T-helper 17 cell (primary cell): Measurements from ENCODE around the gene ANKRD29. TPM values are rescaled to one million over a fixed set of nuclear protein-coding genes. Genes with fewer than 3 reads are reported as not detected.

Experiments used
- ATAC-seq: fragments of 150-1000 bp; cut with Tn5 transposase; 2 replicates; pipeline ENCODE4 v1.10.0; 2021; ENCODE audit warnings: mild to moderate bottlenecking, moderate library complexity
- DNase-seq, 3 donors: peaks; one replicate each; pipeline versions ENCODE4 v3.0.0 to v3.0.0-alpha.2; 2020 to 2021
- H3K9me3 ChIP-seq: one replicate; pipeline ENCODE4 v1.7.0; 2013; ENCODE audit warnings: low read length, mild to moderate bottlenecking; ENCODE audit not compliant: control insufficient read depth, poor library complexity, severe bottlenecking
- H3K27ac Mint-ChIP-seq: one replicate; pipeline ENCODE4 v1.8.0; 2022; ENCODE audit warnings: mild to moderate bottlenecking, moderate library complexity, mixed read lengths
- H3K27me3 Mint-ChIP-seq: one replicate; pipeline ENCODE4 v1.8.0; 2022; ENCODE audit warnings: mixed read lengths
- H3K36me3 Mint-ChIP-seq: one replicate; pipeline ENCODE4 v1.8.0; 2022; ENCODE audit warnings: low read depth, mixed read lengths
- H3K4me1 Mint-ChIP-seq: one replicate; pipeline ENCODE4 v1.8.0; 2022; ENCODE audit warnings: mild to moderate bottlenecking, mixed read lengths
- H3K4me3 Mint-ChIP-seq: one replicate; pipeline ENCODE4 v1.8.0; 2022; ENCODE audit warnings: mild to moderate bottlenecking, moderate library complexity, mixed read lengths
- total RNA-seq, 4 donors: library from RNA in 2 of 4; stranded (reverse) in 2 of 4; gene quantifications; one replicate each; pipeline ENCODE4 v1.2.3 and lab custom pipeline; 2022 to 2026

ANKRD29 gene
- under 1 TPM; 0.25 to 0.26 TPM for total RNA-seq
- 0.38 to 0.58 reads per million in 2 donors for total RNA-seq (lab: John Stamatoyannopoulos, UW)

GRCh38 chr18:23662309-23663263, at the start of gene ANKRD29:
ANKRD29 (minus strand) TSS chr18:23662911; CDS start chr18:23662730, 181 bp downstream.
- peak; percentile 84 for ATAC-seq
- peak within 1 kb of the TSS; percentile 21 for H3K27ac Mint-ChIP-seq
- H3K27me3 Mint-ChIP-seq, result peaks cover 41% of the 10 kb centered on the region
- peak; percentile 21 to 34 (median 30) for DNase-seq
- peaks cover 3% of the 10 kb centered on the region for H3K36me3 Mint-ChIP-seq
- peaks cover 20% of the 10 kb centered on the region for H3K4me1 Mint-ChIP-seq
- H3K4me3 Mint-ChIP-seq, result peak within 1 kb of the TSS; percentile 99
- H3K9me3 ChIP-seq, result no peaks in the 10 kb centered on the region

DNA sequence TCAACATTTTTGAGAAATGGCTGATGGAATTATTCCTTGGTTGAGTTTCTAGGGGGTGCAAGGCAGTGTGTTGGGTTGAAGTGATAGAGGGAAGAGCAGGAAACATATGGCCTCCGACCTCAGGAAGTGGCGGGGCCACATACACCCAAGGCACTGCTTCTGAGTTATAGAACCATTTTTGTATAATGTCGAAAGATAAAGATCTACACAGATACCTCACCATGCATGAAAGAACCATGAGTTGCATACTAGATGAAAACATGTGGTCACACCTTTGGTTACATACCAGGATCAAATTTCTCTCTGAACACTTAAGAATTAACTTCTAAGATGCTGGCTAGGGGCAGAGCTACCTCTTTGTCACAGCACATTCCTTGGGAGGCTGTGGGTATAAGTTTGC, 49.7 kb upstream of the ANKRD29 start:
- Mint-ChIP-seq H3K27me3 (peaks cover 15% of the 10 kb centered on the region), H3K27ac (no peak overlapping the region), H3K36me3 (peaks cover 4% of the 10 kb centered on the region), H3K4me1 (peaks cover 19% of the 10 kb centered on the region), H3K4me3 (no peak overlapping the region)
- ATAC-seq, result peak; percentile 81
- H3K9me3 ChIP-seq, result no peaks in the 10 kb centered on the region
- DNase-seq, result no peak

GRCh38 chr18:23711426-23711825, 48.7 kb upstream of the ANKRD29 start:
- H3K4me1 Mint-ChIP-seq, result peaks cover 19% of the 10 kb centered on the region
- no peak overlapping the region for H3K27ac Mint-ChIP-seq
- peaks cover 4% of the 10 kb centered on the region for H3K36me3 Mint-ChIP-seq
- no peak for DNase-seq
- no peak overlapping the region for H3K4me3 Mint-ChIP-seq
- H3K27me3 Mint-ChIP-seq, result peaks cover 15% of the 10 kb centered on the region
- H3K9me3 ChIP-seq, result no peaks in the 10 kb centered on the region
- ATAC-seq, result no peak

GRCh38 chr18:23710946-23711345, 48.2 kb upstream of the ANKRD29 start:
- ATAC-seq, result no peak
- H3K9me3 ChIP-seq, result no peaks in the 10 kb centered on the region
- DNase-seq, result no peak
- Mint-ChIP-seq H3K4me1 (peaks cover 19% of the 10 kb centered on the region), H3K27me3 (peaks cover 15% of the 10 kb centered on the region), H3K36me3 (peaks cover 4% of the 10 kb centered on the region), H3K27ac (no peak overlapping the region), H3K4me3 (no peak overlapping the region)

GRCh38 chr18:23710068-23710527, 47.4 kb upstream of the ANKRD29 start:
- no peak overlapping the region for H3K4me3 Mint-ChIP-seq
- no peaks in the 10 kb centered on the region for H3K9me3 ChIP-seq
- H3K36me3 Mint-ChIP-seq, result peaks cover 4% of the 10 kb centered on the region
- H3K27me3 Mint-ChIP-seq, result peaks cover 18% of the 10 kb centered on the region
- ATAC-seq (no peak), DNase-seq (no peak)
- H3K27ac Mint-ChIP-seq, result no peak overlapping the region
- peaks cover 17% of the 10 kb centered on the region for H3K4me1 Mint-ChIP-seq

GRCh38 chr18:23706971-23707640, 44.4 kb upstream of the ANKRD29 start:
- ATAC-seq (no peak), DNase-seq (no peak)
- Mint-ChIP-seq H3K36me3 (no peaks in the 10 kb centered on the region), H3K27ac (no peak overlapping the region), H3K4me1 (no peaks in the 10 kb centered on the region), H3K4me3 (no peak overlapping the region), H3K27me3 (peaks cover 37% of the 10 kb centered on the region)
- H3K9me3 ChIP-seq, result no peaks in the 10 kb centered on the region

- peaks cover 51% of the 10 kb centered on the region for H3K27me3 Mint-ChIP-seq
- peaks cover 4% of the 10 kb centered on the region for H3K4me1 Mint-ChIP-seq
- no peak for ATAC-seq
- peaks cover 4% of the 10 kb centered on the region for H3K36me3 Mint-ChIP-seq
- no peak overlapping the region for H3K27ac Mint-ChIP-seq
- no peak for DNase-seq
- H3K9me3 ChIP-seq, result no peaks in the 10 kb centered on the region
- H3K4me3 Mint-ChIP-seq, result no peak overlapping the region
These were observed 42.1 kb upstream of the ANKRD29 start for GRCh38 chr18:23704806-23705205.

DNA sequence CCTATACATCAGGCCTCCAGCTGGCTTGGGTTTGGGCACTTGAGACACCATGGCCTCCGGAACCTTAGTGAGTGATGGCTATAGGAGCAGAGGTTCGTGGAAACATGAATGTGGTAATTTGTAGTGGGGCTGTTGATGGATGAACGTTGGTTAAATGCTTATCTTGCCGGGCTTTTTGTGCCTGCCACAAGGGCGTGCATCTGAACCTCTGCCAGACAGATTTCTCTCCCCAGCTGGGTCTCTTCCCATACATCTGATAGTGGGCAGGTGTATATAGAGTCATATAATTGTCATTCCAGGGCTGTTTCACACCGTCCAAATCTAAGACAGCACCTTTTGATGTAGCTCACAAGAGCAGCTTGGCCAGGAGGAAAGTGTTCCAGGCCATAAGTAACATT, 41.3 kb upstream of the ANKRD29 start:
- ATAC-seq (no peak), DNase-seq (no peak)
- peaks cover 57% of the 10 kb centered on the region for H3K27me3 Mint-ChIP-seq
- no peak overlapping the region for H3K27ac Mint-ChIP-seq
- H3K36me3 Mint-ChIP-seq, result peaks cover 4% of the 10 kb centered on the region
- H3K4me1 Mint-ChIP-seq, result peaks cover 4% of the 10 kb centered on the region
- H3K4me3 Mint-ChIP-seq, result no peak overlapping the region
- H3K9me3 ChIP-seq, result no peaks in the 10 kb centered on the region

DNA sequence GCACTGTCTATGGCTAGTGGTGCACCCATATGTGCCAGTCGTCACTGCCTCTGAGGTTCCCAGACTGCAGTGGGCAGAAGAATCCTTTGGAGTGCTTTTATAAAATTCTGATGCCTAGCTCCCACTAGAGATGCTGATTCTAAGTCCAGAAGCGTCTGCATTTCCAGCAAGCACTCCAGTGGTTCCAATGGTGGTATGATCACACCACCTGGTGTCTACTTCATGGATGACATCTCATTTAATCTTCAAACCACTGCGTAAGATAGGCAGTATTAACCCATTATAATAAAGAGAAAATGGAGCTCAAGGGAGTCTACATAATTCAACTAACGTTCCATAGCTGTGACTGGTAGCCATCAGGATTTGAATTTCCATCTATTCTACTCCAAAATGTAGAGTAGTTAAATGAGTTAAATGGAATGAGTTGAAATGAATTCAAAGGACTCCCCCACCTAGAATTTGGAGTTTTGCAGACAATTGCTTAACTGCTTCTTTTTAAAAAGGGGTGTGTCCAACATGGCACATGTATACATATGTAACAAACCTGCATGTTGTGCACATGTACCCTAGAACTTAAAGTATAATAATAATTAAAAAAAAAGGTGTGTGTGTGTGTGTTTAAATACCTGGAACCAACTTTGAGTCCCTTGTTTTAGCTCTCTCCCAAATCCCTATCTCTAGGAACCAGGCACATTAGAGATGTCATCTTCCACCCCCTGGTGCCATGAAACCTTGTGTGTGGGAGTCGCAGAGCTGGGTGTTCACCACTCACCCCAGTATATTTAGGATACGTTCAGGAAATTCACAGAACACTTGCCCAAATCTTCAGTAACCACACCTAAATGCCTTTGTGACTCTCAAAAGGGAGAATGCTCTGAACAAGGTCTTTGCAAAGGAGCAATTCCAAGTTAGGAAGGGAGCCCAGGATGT, 40.6 kb upstream of the ANKRD29 start:
- DNase-seq, result peak in 1 of 3 donors; percentile 13
- no peaks in the 10 kb centered on the region for H3K9me3 ChIP-seq
- ATAC-seq, result peak; percentile 87
- peaks cover 4% of the 10 kb centered on the region for H3K36me3 Mint-ChIP-seq
- H3K27me3 Mint-ChIP-seq, result peaks cover 64% of the 10 kb centered on the region
- no peak overlapping the region for H3K4me3 Mint-ChIP-seq
- H3K27ac Mint-ChIP-seq, result no peak overlapping the region
- peaks cover 4% of the 10 kb centered on the region for H3K4me1 Mint-ChIP-seq

DNA sequence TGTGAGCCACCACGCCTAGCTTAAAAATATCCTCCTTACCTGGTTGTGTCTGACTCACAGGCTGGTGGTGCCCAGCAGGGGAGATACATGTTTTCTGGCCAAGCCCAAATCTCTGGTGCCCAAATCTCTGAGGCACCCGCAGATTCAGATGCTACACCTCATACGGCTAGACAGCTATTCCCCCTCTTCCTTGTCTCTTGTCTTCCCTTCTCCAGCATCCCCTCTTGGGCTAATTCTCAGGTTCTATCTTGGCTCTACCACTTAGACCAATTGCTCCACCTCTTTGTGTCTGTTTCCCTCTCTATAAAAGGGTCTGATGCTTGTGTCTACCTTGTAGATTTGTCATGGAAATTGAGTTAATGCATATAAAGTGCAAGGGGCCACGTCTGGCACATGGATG, 39.9 kb upstream of the ANKRD29 start:
- H3K27me3 Mint-ChIP-seq, result peaks cover 66% of the 10 kb centered on the region

GRCh38 chr18:23701544-23702064, 38.9 kb upstream of the ANKRD29 start:
- ATAC-seq (no peak), DNase-seq (no peak)
- Mint-ChIP-seq H3K4me1 (peaks cover 6% of the 10 kb centered on the region), H3K27me3 (peaks cover 66% of the 10 kb centered on the region), H3K27ac (no peak overlapping the region), H3K36me3 (peaks cover 4% of the 10 kb centered on the region), H3K4me3 (no peak overlapping the region)
- H3K9me3 ChIP-seq, result no peaks in the 10 kb centered on the region

More for the DNA sequence above, 39.9 kb upstream of the ANKRD29 start:
- H3K36me3 Mint-ChIP-seq, result peaks cover 4% of the 10 kb centered on the region
- H3K4me3 Mint-ChIP-seq, result no peak overlapping the region
- H3K9me3 ChIP-seq, result no peaks in the 10 kb centered on the region
- peaks cover 4% of the 10 kb centered on the region for H3K4me1 Mint-ChIP-seq
- H3K27ac Mint-ChIP-seq, result no peak overlapping the region
- no peak for DNase-seq
- ATAC-seq, result no peak

DNA sequence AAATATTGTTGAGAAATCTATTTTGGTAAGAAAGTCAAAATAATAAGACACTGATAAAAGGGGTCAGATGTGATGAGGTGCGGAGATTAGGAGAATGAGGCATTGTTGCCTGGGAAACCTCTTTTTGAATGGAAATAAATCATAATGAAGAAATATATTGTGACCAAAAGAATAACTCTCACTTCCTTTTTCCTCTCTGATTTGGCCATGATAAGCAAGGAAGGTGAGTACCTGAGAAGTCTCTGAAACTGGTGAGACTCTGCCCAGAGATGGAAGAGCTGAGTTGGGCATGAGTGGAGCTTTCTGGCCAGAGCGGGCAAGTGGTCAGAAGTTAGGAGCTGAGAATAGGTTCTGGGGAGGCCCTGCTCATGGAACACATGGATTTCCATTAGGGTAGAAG, 38.3 kb upstream of the ANKRD29 start:
- Mint-ChIP-seq H3K36me3 (peaks cover 4% of the 10 kb centered on the region), H3K27me3 (peaks cover 66% of the 10 kb centered on the region), H3K4me1 (peaks cover 6% of the 10 kb centered on the region), H3K27ac (no peak overlapping the region), H3K4me3 (no peak overlapping the region)
- no peak for DNase-seq
- ATAC-seq, result no peak
- no peaks in the 10 kb centered on the region for H3K9me3 ChIP-seq
